Measurements from ENCODE around the gene PRELP.
"Not testable (repeated sequence)": the region's sequence is repeated elsewhere in the genome, so short reads cannot be mapped to it uniquely, and the experiment has no call there.

Gene PRELP

GRCh38 chr1:203454986-203455471, 20.6 kb upstream of the PRELP start:
- no peak for DNase-seq

GRCh38 chr1:203455706-203456105, 19.9 kb upstream of the PRELP start:
- no peak for DNase-seq

- no peak for DNase-seq
Observed at GRCh38 chr1:203456577-203456976, 19.0 kb upstream of the PRELP start.

GRCh38 chr1:203458078-203458477, 17.5 kb upstream of the PRELP start:
- no peak for DNase-seq

GRCh38 chr1:203459671-203460201, 15.9 kb upstream of the PRELP start:
- DNase-seq, result no peak

GRCh38 chr1:203461717-203462116, 13.9 kb upstream of the PRELP start:
- no peak for DNase-seq

- no peak for DNase-seq
Observed at GRCh38 chr1:203462143-203462542, 13.5 kb upstream of the PRELP start.

- no peak for DNase-seq
Observed at GRCh38 chr1:203462878-203463277, 12.7 kb upstream of the PRELP start.

GRCh38 chr1:203463469-203464062, 12.0 kb upstream of the PRELP start:
- DNase-seq, result no peak

GRCh38 chr1:203464226-203464625, 11.4 kb upstream of the PRELP start:
- no peak for DNase-seq

GRCh38 chr1:203464743-203465142, 10.9 kb upstream of the PRELP start:
- no peak for DNase-seq

- no peak for DNase-seq
Observed at GRCh38 chr1:203465146-203465798, 10.3 kb upstream of the PRELP start.

- DNase-seq, result no peak
Observed at GRCh38 chr1:203465948-203466347, 9.7 kb upstream of the PRELP start.

GRCh38 chr1:203466906-203467549, 8.6 kb upstream of the PRELP start:
- DNase-seq, result not testable (repeated sequence)

- no peak for DNase-seq
Observed at GRCh38 chr1:203467550-203467921, 8.1 kb upstream of the PRELP start.

GRCh38 chr1:203468326-203468725, 7.3 kb upstream of the PRELP start:
- DNase-seq, result no peak

- DNase-seq, result no peak
Observed at GRCh38 chr1:203470240-203470639, 5.4 kb upstream of the PRELP start.

GRCh38 chr1:203471841-203472240, 3.8 kb upstream of the PRELP start:
- no peak for DNase-seq

- DNase-seq, result no peak
Observed at GRCh38 chr1:203473281-203473680, 2.3 kb upstream of the PRELP start.

GRCh38 chr1:203473781-203474305, 1.8 kb upstream of the PRELP start:
- no peak for DNase-seq

- no peak for DNase-seq
Observed at GRCh38 chr1:203476216-203476814, 709 bp downstream of the PRELP start.

- no peak for DNase-seq
Observed at GRCh38 chr1:203477748-203478147, 2.1 kb downstream of the PRELP start.

- DNase-seq, result no peak
Observed at GRCh38 chr1:203478231-203478630, 2.6 kb downstream of the PRELP start.
